Gastroesophageal sphincter (tissue), 4 donors: ENCODE results near the gene MRPL30. TPM values are rescaled to one million over a fixed set of nuclear protein-coding genes. Genes with fewer than 3 reads are reported as not detected.

ENCODE experiments used
- ATAC-seq: fragments of 150-250 bp; one replicate; pipeline ENCODE4 v1.9.1; 2016; ENCODE audit warnings: mild to moderate bottlenecking, moderate library complexity
- H3K27ac ChIP-seq, 4 donors: fragments of 200-600 bp; sonication (generic) in 3 of 4; 1 replicate in 3 of 4; 2 replicates in 1 of 4; pipeline ENCODE4 v1.5.1; 2016 to 2019
- H3K27me3 ChIP-seq: fragments of 200-600 bp; sonication (generic); one replicate; pipeline ENCODE4 v1.5.1; 2019
- H3K36me3 ChIP-seq, 2 donors: fragments of 200-600 bp; sonication (generic); one replicate each; pipeline ENCODE4 v1.5.1; 2019; ENCODE audit warnings: control low read depth in 1 of 2
- H3K4me1 ChIP-seq, 3 donors: fragments of 200-600 bp; sonication (generic); 1 replicate in 2 of 3; 2 replicates in 1 of 3; pipeline ENCODE4 v1.5.1; 2016 to 2019; ENCODE audit warnings: control low read depth in 2 of 3
- H3K4me3 ChIP-seq, 2 donors: fragments of 200-600 bp; sonication (generic); one replicate each; pipeline ENCODE4 v1.5.1; 2019; ENCODE audit warnings: mild to moderate bottlenecking in 1 of 2, moderate library complexity in 1 of 2
- H3K9me3 ChIP-seq, 3 donors: fragments of 200-600 bp; sonication (generic); one replicate each; pipeline ENCODE4 v1.5.1; 2017 to 2019; ENCODE audit warnings: control low read depth in 2 of 3
- EP300 ChIP-seq: sonication (generic); formaldehyde crosslinking; IDR thresholded peaks from one replicate; pipeline ENCODE4 v1.6.1; 2017; ENCODE audit warnings: antibody characterized with exemption, mild to moderate bottlenecking
- POLR2A ChIP-seq, 2 donors: fragments of 450-650 bp; IDR thresholded peaks; one replicate each; pipeline ENCODE4 v1.6.1; 2017; ENCODE audit warnings: antibody characterized with exemption in 2 of 2, mild to moderate bottlenecking in 2 of 2, moderate library complexity in 1 of 2
- POLR2AphosphoS5 ChIP-seq: sonication (generic); formaldehyde crosslinking; IDR thresholded peaks from one replicate; pipeline ENCODE4 v1.6.1; 2017; ENCODE audit warnings: antibody characterized with exemption
- WGBS, 2 donors: methylation state at CpG; one replicate each; pipeline ENCODE4 v1.1.5; 2018; ENCODE audit warnings: low coverage in 1 of 2; 5-methylcytosine and 5-hydroxymethylcytosine counted together
- total RNA-seq, 4 donors: library from RNA; depleted of rRNA; stranded (reverse); fragments of >200 nt; gene quantifications; one replicate each; pipeline ENCODE4 v1.1.0, GENCODE V29; 2016
- TF ChIP-seq, protein P1 (sequence below), 4 experiments: fragments of 200-600 bp in 2 of 4; fragments of 450-650 bp in 2 of 4; sonication (generic) in 1 of 4; IDR thresholded peaks; one replicate each; pipeline ENCODE4 v1.5.1; 2017 to 2019; ENCODE audit warnings: antibody characterized with exemption in 4 of 4, mild to moderate bottlenecking in 2 of 4, moderate library complexity in 2 of 4

Gene MRPL30
- total RNA-seq, 4 donors from 2014 or later: 20.2 to 29.8 (median 27.1) TPM

DNA sequence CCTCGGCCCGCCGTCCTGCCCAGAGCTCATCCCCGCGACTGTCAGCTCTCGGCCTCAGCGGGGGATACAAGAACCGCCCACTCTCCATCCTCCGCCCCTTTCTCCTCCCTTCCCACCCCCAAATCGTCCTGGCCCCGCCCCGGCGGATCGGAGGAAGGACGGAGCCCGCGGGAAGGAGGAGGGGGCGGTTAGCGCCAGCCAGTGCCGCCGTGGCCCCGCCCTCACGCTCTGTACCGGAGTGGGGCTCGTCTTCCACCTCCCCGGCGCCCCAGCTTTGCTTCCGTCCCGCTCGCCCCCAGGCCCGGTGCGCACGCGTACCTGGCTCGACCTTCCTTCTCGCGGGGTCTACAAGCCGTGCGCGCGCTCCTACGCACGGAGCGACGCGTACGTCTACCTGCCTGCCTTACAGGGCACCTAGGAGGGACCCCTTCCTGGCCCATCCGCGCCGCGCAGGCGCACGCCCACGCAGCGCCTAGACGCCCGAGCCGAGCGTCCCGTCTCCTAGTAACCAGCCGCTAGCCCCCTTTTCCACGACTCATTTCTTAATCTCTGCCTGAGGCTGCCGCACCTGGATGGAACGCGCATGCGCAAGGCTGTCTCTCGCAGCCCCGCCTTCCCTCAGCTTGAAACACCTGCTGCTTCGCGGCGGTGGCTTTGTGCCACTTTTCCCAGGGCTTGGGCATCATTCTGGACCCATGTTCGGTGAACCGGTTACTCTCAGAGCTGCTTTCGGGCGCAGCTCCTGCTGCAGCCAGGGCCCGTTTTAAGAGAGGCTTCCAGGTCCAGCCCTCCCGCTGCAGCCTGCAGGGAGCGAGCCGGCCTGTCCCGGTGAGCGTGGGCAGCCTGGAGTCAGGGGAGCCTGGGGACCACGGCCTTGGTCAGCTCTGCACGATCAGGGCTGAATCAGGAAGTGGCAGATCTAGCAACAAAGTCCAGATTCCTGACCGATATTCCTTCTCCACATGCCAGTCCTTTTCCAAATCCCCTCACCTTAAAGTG lies 39.6 kb upstream of the MRPL30 start, which contains the start of gene C2orf15:
Gene C2orf15 (plus strand): TSS at position 598 of the 999 bp plus-strand sequence. CDS start 8,852 bp downstream, outside the sequence.
- peak within 1 kb of the TSS; percentile 80 to 96 for H3K4me3 ChIP-seq
- peak; percentile 28 for TF ChIP-seq POLR2AphosphoS5
- TF ChIP-seq, protein P1, sequence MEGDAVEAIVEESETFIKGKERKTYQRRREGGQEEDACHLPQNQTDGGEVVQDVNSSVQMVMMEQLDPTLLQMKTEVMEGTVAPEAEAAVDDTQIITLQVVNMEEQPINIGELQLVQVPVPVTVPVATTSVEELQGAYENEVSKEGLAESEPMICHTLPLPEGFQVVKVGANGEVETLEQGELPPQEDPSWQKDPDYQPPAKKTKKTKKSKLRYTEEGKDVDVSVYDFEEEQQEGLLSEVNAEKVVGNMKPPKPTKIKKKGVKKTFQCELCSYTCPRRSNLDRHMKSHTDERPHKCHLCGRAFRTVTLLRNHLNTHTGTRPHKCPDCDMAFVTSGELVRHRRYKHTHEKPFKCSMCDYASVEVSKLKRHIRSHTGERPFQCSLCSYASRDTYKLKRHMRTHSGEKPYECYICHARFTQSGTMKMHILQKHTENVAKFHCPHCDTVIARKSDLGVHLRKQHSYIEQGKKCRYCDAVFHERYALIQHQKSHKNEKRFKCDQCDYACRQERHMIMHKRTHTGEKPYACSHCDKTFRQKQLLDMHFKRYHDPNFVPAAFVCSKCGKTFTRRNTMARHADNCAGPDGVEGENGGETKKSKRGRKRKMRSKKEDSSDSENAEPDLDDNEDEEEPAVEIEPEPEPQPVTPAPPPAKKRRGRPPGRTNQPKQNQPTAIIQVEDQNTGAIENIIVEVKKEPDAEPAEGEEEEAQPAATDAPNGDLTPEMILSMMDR (IDR thresholded peaks at IDR 0.05): no peak
- peaks cover 0 to 17% (median 0%) of the 10 kb centered on the region in 3 donors for H3K4me1 ChIP-seq
- WGBS, 2 donors: 0% methylated on average over 1 of the region's 84 CpGs
- no peaks in the 10 kb centered on the region for H3K9me3 ChIP-seq
- no peaks in the 10 kb centered on the region for H3K27me3 ChIP-seq
- peak within 1 kb of the TSS; percentile 37 to 89 (median 85) for H3K27ac ChIP-seq
- peak; percentile 97 for ATAC-seq
- H3K36me3 ChIP-seq: no peaks in the 10 kb centered on the region

DNA sequence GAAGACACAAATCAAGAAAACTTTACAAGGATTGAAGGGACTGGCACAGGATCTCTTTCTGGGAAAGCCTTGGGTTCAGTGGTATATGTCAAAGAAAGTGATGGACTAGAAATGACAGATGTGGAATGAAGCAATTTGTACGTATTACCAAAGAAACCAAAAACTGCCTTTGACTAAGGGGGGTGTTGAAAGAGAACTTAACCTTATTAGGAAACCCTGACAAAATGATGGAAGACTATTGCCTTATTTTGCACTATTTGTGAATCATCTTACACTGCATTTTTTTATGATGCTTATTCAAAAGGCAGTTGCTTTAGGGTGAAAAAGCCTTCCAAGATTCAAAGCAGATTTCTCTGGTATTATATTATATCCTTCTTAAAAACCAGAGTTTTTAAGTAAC lies 30.3 kb upstream of the MRPL30 start:
- Histone ChIP-seq H3K9me3 (no peaks in the 10 kb centered on the region), H3K4me1 (peaks cover 1 to 15% (median 8%) of the 10 kb centered on the region in 3 donors), H3K27ac (no peak overlapping the region), H3K27me3 (no peaks in the 10 kb centered on the region), H3K4me3 (no peak overlapping the region), H3K36me3 (no peaks in the 10 kb centered on the region)
- 53 to 71% methylated on average over 1 of the region's 1 CpG for WGBS, 2 donors
- TF ChIP-seq, protein P1 (IDR thresholded peaks at IDR 0.05): no peak
- peak; percentile 11 for TF ChIP-seq POLR2AphosphoS5
- ATAC-seq: no peak

- no peak overlapping the region for H3K4me3 ChIP-seq
- no peak for TF ChIP-seq POLR2AphosphoS5
- TF ChIP-seq POLR2A (IDR thresholded peaks at IDR 0.05): no peak
- TF ChIP-seq, protein P1 (IDR thresholded peaks at IDR 0.05): no peak
- no peak for TF ChIP-seq EP300
- peaks cover 3 to 24% (median 15%) of the 10 kb centered on the region in 3 donors for H3K4me1 ChIP-seq
- no peak for ATAC-seq
- H3K27ac ChIP-seq: no peak overlapping the region
- WGBS, 2 donors: 84 to 90% methylated on average over 6 to 7 of the region's 7 CpGs
- H3K27me3 ChIP-seq: no peaks in the 10 kb centered on the region
- H3K36me3 ChIP-seq: peaks cover 0 to 4% of the 10 kb centered on the region in 2 donors
- no peaks in the 10 kb centered on the region for H3K9me3 ChIP-seq
Measured at GRCh38 chr2:99152199-99152895, 28.6 kb upstream of the MRPL30 start.

DNA sequence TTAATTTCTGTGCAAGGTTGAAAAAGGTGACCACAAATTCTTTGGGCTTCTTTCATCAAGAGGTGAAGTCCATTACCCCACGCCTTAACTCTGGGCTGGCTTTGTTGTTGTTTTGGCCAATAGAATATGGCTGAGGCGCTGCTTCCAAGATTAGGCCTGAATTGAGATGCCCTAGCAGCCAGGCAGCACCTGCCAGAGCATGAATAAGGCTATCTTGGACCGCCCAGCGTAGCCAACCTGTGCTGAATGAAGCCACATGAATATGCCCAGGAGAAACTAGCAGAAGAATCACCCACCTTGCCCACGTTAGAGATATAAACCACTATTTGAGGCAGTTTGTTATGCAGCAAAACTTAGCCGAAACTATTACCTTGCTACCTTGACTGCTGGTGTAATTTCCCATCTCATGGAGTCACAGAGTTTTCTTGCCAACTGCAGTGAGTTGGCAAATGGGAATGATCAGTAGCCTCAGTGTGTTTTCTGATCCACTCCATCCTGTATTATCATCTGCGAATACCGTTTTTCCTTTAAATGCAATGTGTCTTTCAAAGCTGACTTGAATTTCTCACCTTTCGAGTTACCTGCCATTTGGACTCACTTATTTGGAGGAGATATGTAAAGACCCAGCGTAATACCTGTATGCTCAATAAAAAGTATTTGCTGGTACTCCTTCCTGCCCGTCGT lies 26.9 kb upstream of the MRPL30 start:
- H3K4me1 ChIP-seq: peaks cover 3 to 24% (median 15%) of the 10 kb centered on the region in 3 donors
- H3K27ac ChIP-seq: peak overlapping the region; percentile 78 to 93 (median 88)
- H3K27me3 ChIP-seq: no peaks in the 10 kb centered on the region
- WGBS, 2 donors: 10 to 25% methylated on average over 7 of the region's 12 CpGs
- no peak for ATAC-seq
- H3K4me3 ChIP-seq: peak overlapping the region; percentile 66 to 67
- TF ChIP-seq POLR2A (IDR thresholded peaks at IDR 0.05): no peak
- TF ChIP-seq POLR2AphosphoS5: no peak
- TF ChIP-seq, protein P1 (IDR thresholded peaks at IDR 0.05): no peak
- no peak for TF ChIP-seq EP300
- peaks cover 0 to 21% of the 10 kb centered on the region in 2 donors for H3K36me3 ChIP-seq
- no peaks in the 10 kb centered on the region for H3K9me3 ChIP-seq
